Stimulated activated CD4-positive, alpha-beta T cell treated with anti-CD3 and anti-CD28 coated beads, Interleukin-4, amount 100 ng/mL, for 48 hours (primary cell): Measurements from ENCODE around the gene ATP6V1B1.

Source experiments
- DNase-seq, 2 donors: peaks; one replicate each; pipeline ENCODE4 v3.0.0-alpha.2; 2020; ENCODE audit warnings: low read depth in 2 of 2

Gene ATP6V1B1

DNA sequence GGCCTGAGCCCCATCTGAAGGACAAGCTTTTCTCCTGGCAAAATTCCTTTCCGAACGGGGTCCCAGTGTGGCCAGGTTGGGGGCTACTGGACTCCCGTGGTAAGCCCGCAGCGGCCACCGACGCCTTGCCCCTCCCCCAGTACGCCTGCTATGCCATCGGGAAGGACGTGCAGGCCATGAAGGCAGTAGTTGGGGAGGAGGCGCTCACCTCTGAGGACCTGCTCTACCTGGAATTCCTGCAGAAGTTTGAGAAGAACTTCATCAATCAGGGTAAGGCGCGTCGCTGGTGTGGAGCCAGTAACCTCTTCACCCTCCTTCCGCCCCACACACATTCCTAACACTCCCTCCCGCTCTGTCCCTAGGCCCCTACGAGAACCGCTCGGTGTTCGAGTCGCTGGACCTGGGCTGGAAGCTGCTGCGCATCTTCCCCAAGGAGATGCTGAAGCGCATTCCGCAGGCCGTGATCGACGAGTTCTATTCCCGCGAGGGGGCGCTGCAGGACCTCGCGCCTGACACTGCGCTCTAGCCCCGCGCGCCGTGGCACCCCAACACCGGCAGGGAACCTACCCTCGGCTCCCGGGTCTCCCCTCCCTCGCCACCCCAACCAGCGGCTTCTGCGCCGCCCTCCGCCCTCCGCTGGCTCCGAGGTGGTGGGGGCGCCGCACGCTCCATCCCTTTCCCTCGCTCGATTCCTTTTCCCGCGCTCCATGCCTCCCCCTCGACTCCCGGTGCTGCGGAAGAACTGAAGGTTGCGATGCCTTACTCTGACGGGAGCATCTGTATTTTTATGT is 29.1 kb downstream of the ATP6V1B1 start:
- peak; percentile 76 to 82 for DNase-seq

- no peak for DNase-seq
These were observed 29.8 kb downstream of the ATP6V1B1 start for GRCh38 chr2:70965506-70965905.

DNA sequence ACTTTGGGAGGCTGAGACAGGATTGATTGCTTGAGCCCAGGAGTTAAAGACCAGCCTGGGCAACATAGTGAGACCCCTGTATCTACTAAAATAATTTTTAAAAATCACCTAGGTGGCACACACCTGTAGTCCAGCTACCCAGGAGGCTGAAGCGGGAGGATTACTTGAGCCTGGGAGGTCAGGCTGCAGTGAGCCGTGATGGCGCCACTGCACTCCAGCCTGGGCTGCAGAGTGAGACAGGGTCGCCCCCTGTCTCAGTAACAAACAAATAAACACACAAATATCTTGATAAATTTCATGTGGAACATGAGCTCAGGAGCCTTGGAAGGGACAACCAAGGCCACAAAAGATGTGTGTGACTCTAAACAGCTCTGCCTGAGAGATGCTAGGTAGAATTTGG is 31.0 kb downstream of the ATP6V1B1 start:
- DNase-seq, result no peak

DNA sequence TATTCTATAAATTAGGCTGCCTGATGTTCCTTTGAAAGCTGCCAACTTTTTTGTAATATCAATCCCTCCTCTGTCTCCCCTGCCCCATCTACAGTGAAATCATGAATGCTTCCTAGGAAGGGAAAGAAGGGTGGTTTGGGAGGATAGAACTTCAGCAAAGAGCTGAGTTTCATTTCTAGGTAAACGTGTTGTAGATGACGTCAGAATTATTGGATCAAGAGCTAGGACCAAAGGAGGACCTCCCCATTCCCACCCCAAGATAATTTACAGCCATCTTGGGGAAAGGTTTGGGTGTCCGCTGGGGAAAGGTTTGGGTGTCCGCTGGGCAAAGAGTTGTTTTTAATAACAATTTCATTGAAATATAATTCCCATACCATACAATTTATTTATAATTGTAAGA is 31.5 kb downstream of the ATP6V1B1 start:
- no peak for DNase-seq

DNA sequence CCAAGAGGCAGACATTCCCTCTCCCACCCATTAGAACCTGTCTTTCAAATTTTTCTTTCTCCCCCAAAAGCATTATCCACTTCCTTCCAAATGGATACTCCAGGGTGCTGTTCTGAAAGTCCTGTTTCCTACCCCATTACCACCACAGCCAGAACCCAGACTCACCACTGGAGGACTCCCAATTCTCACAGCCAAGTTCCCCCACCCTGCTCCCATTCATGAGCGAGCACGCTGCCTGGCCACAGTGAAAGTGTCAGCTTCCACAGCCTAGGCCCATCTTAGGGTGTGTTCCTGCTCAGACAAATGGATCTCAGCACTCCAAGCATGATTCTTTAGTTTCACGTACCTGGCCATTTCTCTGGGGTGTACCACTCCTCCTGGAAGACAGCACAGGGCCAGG is 38.9 kb downstream of the ATP6V1B1 start:
- DNase-seq, result no peak

DNA sequence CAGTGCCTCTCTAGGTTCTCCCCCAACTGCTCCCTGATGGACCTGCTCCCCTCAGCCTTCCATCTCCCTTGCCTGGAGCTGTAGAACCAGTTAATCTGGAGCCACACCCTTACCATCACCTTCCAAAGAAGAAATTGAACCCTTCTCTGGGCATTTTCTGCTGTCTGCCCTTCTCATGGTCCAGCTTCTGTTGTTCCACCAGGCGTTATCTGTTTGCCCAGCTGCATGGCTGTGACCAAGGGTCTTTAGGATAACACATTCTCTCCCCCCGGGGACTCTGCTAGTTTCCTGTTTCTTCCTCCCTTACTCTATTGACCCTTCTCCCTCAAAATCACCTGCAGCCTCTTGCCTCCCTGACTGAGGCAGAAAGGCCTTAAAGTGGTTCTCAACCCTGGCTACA is 39.5 kb downstream of the ATP6V1B1 start:
- no peak for DNase-seq

DNA sequence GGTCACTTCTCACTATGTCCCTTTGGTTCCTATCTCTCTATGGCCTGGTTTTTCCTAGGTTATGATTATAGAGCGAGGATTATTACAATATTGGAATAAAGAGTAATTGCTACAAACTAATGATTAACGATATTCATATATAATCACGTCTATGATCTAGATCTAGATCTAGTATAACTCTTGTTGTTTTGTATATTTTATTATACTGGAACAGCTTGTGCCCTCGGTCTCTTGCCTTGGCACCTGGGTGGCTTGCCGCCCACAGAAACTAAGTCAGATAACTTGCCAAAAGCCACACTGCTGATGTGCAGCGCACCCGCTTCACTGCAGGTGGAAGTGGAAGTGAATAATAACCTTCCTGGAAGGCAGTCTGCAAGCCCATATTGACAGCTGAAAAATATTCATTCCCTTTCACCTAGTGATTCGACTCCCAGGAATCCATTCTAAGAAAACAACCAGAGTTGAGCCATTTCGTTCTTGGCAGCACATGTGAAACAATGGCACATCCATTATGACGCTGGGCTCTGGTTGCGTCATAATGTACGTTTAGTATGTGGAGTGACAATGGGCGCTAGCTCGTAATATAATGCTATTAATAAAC is 42.0 kb downstream of the ATP6V1B1 start:
- DNase-seq, result no peak

DNA sequence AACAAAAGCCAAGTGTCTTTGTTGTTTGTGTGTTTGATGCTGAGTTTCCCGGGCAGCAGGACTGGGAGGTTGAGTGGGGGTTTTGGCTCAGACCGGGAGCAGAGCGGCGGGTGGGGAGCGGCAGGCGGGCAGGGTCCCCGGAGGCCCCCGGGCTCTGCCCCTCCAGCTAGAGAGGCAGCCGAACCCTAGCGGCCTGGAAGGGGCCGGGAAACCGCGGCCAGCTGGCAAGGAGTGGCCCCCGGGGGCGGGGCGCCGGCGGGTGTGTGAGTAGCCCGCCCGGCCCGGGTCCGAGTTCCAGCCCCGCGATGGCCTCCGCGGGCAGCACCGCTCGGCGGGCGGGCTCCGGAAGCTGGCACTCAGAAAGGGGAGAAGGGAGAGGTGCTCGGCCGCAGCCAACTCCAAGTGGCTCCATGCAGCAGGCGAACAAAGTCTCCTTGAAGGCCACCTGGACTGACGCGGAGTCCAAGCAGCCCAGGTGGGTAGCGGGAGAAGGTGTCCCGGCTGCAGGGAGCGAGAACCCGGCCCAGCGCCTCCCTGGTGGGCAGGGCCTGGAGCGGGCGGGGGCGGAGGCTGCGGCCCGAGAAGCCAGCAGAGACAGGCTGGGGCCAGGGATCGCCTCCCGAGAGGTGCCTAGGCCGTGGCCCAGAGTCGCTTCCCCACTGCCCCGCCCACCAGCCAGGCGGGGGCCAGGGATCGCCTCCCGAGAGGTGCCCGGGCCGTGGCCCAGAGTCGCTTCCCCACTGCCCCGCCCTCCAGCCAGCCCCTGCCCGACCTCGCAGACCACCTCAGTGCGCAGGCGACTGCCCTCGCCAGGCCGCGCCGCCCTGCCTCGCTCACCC is 42.9 kb downstream of the ATP6V1B1 start, which contains the start of gene ANKRD53:
ANKRD53 (plus strand) TSS at position 290 of the 839 bp plus-strand sequence; CDS start at position 306, 16 bp downstream.
- DNase-seq, result no peak

GRCh38 chr2:70979180-70979488 is 43.4 kb downstream of the ATP6V1B1 start:
- no peak for DNase-seq

GRCh38 chr2:70979626-70980025 is 43.9 kb downstream of the ATP6V1B1 start:
- DNase-seq, result no peak

GRCh38 chr2:70981421-70981820 is 45.7 kb downstream of the ATP6V1B1 start:
- no peak for DNase-seq

DNA sequence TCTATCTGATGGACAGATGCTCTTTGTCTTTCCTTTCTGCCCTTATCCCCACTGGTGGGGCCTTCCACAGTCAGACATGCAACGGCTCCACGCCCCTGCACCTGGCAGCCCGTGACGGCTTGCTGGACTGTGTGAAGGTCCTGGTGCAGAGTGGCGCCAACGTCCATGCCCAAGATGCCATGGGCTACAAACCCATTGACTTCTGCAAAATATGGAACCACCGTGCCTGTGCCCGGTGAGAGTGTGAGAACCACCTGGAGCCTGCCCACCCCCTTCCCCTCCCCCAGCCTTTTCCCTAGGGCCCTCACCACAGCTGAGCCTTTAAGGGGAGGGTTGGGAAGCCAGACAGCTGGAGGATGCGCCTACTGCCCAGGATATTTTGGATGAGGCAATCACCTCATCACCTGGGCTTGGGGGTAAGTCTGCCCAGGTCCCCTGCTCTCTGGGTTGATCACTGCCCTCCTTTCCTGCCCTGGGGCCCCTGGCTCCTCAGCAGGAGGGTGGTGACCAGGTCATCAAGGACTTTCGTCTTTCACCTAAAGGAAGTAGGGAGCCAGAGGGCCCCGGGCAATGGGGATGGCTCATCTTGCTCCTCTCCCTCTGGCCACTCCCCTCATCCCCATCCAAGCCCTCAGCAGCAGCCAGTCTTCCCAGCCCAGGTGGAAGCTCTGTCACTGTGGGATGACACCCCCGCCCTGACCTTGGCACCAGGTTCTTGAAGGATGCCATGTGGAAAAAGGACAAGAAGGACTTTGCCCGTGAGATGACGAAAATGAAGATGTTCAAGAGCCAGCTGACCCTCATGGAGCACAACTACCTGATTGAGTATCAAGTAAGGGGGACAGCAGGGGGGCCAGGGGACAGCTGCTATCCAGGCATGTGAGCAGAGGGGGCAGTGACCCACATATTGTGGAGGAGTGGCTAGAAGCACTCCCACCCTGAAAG is 46.4 kb downstream of the ATP6V1B1 start:
- DNase-seq, result no peak

- no peak for DNase-seq
These were observed 47.3 kb downstream of the ATP6V1B1 start for GRCh38 chr2:70982971-70983370.

DNA sequence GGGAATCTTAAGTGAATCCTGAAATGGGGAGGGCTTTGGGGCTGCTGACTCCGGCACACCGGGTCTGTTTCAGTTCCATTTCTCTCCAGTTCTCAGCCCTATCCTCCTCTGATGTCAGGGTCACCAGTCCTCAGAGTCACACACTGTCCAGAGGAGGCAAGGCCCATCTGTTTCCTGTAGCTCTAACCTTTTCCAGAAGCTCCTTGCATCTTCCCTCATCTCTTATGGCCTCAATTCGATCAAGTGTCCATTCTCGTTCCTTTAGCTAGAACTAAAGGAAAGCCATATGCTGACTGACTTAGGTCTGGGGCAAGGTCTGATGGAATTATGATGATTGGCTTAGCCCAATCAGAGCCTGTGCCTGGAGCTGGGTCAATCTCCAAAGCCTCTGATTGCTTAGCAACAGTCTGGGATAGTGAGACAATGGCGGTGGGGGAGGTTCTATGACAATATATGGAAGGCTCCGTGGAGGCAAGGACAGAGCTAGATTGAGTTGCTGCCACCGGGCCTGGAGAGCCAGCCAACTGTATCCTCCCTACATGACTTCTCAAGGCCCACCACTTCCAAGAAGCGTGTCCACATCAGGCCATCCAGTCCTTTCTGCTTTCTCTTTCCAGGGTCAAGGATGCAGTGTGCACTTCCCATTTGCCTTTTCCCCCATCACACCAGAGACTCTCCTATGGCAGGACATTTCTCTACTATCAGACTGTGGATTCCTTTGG is 48.0 kb downstream of the ATP6V1B1 start:
- DNase-seq, result no peak

GRCh38 chr2:70984228-70984575 is 48.5 kb downstream of the ATP6V1B1 start:
- no peak for DNase-seq

GRCh38 chr2:70984576-70985282 is 49.0 kb downstream of the ATP6V1B1 start:
- DNase-seq, result peak; percentile 71 to 82

DNA sequence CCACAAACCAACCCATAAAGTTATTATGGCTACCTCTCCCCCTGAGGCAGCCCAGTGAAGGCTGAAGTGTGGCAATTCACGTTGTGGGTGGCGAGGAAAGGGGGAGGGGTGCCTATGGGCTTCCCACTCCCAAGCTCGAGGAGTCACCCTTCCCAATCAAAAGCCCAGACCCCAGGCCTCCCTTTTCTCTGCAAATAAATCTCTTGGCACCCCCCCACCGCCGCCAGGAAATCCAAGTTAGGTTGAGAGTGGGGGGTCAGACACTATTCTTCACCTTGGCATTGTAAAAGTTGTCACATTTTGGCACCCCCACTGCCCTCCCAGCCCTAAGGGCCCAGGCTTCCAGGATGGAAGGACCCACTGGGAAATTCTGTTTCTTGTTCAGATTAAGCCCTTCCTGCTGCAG is 49.6 kb downstream of the ATP6V1B1 start:
- no peak for DNase-seq

DNA sequence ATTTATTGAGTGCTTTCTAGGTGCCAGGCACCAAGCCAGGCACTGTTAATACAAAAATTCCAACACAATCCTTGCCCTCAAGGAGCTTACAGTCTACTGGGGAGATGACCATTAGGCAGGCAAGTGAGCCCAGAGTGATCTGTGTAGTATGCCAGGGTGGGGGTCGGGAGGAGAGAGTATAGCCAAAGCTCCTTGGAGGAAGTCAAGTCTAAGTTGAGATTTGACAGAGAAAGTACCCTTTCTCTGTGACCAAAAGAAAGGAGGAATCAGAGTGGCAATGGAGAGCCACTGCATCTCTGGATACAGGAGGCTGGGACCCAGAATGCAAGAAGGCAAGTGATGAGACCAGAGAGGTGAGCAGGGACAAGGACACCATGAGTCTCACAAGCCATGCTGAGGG is 50.3 kb downstream of the ATP6V1B1 start:
- no peak for DNase-seq

- no peak for DNase-seq
These were observed 50.9 kb downstream of the ATP6V1B1 start for GRCh38 chr2:70986499-70987189.

DNA sequence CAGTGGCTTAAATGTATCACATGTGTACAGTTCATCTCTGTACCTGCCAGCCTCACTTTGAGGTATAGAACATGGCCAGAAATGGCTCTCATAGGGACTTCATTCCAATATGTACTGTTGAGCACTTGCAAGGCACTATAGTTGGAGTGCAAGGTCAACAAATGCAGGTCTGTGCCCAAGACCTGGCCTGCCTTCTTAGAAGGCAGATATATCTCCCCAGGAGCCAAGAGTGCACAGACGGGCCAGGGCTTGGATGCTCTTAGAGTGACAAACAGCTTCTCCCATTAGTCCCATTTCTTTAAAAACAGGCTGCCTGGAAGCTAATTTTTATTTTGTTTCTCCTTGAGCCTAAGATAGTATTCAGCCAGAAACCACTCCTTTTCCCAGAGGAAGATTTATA is 51.7 kb downstream of the ATP6V1B1 start:
- no peak for DNase-seq
